ENCODE measurements around the gene MAP1LC3B.

Gene MAP1LC3B

DNA sequence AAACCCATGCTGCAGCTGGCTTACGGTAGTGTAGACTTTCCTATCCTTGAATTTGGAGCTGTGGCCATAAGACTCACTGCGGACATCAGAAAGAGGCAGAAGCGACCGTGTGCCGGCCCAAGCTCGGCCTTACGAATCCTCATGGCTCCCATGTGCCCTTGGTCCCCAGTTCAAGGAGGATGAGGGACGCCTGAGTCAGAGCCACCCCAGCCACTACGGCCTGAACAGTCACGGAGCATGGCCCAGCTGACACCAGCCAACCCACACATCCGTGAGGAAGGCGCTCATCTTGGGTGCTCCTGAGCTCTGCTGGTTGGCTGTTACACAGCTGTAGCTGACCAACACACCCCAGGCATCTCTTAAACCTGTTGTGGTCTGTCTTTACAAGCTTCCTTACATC is 56.7 kb downstream of the MAP1LC3B start:
- no peak overlapping the region for H3K4me3 ChIP-seq (ENCODE audit: low read depth, low read length)
- TF ChIP-seq, protein P1, sequence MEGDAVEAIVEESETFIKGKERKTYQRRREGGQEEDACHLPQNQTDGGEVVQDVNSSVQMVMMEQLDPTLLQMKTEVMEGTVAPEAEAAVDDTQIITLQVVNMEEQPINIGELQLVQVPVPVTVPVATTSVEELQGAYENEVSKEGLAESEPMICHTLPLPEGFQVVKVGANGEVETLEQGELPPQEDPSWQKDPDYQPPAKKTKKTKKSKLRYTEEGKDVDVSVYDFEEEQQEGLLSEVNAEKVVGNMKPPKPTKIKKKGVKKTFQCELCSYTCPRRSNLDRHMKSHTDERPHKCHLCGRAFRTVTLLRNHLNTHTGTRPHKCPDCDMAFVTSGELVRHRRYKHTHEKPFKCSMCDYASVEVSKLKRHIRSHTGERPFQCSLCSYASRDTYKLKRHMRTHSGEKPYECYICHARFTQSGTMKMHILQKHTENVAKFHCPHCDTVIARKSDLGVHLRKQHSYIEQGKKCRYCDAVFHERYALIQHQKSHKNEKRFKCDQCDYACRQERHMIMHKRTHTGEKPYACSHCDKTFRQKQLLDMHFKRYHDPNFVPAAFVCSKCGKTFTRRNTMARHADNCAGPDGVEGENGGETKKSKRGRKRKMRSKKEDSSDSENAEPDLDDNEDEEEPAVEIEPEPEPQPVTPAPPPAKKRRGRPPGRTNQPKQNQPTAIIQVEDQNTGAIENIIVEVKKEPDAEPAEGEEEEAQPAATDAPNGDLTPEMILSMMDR (IDR thresholded peaks at IDR 0.05; ENCODE audit: borderline replicate concordance, insufficient read depth, low read depth, low read length): no peak

DNA sequence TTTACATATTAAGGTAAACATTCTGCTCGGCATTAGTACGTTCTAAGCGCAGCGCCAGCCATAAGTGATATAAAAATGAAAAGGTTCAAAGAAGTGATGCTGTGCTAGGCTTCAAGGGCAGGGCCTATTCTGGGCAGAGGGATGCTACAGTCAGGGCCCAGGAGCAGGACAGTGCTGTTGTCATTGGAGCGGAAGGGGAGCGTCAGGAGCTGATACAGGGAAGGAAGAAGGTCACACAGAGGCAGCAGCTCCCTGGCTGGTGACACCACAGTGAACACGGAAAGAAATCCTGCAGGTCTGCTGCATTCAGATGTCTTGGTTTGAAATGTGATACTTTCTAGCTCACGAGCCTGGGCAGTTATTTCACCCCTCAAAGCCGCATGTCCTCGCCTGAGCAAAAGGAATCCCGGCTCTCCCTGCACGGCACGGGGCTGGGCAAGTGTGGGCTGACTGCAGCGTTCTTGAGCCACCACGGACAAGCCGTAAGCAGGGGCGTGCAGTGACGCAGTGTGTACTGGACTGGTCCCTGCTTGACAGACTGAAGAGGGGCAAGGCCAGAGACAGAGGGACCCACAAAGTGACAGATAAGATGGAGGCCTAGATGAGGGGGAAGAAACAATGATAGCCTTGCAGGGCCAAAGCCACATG is 59.6 kb downstream of the MAP1LC3B start:
- TF ChIP-seq, protein P1 (IDR thresholded peaks at IDR 0.05; ENCODE audit: borderline replicate concordance, insufficient read depth, low read depth, low read length): no peak
- no peak overlapping the region for H3K4me3 ChIP-seq (ENCODE audit: low read depth, low read length)

GRCh38 chr16:87453326-87453725 is 61.2 kb downstream of the MAP1LC3B start:
- TF ChIP-seq, protein P1 (IDR thresholded peaks at IDR 0.05; ENCODE audit: borderline replicate concordance, insufficient read depth, low read depth, low read length): no peak
- H3K4me3 ChIP-seq (ENCODE audit: low read depth, low read length): no peak overlapping the region
